Raji (cell line): ENCODE results near the gene B3GALT5.

Experiments used
- POLR2A ChIP-seq: IDR thresholded peaks from 2 replicates; pipeline ENCODE4 v1.6.1; 2011; ENCODE audit warnings: low read depth, low read length, control low read depth; ENCODE audit not compliant: insufficient read depth

Gene B3GALT5, protein sequence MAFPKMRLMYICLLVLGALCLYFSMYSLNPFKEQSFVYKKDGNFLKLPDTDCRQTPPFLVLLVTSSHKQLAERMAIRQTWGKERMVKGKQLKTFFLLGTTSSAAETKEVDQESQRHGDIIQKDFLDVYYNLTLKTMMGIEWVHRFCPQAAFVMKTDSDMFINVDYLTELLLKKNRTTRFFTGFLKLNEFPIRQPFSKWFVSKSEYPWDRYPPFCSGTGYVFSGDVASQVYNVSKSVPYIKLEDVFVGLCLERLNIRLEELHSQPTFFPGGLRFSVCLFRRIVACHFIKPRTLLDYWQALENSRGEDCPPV

DNA sequence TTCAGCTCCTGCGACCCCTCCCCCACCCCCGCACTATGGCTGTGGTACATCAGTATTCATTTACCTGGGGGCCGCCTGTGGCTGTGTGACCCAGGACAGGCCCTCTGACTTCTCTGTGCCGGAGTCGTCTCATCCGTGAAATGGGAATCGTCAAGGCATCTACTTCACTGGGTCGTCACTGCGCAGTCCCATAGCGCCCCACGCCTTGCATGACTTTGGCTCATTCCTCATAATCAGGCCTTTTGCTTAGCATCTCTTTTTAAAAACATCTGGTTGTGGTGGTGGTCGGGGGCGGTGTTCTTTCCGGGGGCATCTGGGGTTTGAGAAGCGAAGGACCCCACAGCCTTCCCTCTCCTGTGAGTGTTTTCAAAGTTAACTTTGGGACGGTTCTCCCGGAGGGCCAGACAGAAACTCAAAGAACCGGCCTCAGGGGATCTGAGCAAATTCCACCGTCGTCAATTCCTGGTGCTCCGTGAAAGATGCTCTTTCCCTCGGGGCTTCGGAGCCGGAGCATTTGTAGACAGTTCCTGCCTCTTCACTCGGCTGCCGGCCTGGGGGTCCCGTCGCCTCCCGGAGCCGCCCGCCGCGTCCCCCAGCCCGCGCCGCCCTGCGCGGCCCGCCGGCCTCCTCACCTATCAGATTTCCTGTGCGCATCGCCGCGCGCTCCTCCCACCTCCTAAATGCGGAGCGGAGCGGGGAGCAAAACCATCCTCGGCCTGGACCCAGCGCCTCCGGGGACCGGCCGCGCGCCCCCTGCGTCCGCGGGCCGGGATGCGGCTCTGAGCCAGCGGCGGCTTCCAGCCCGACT, at the start of gene B3GALT5:
B3GALT5 (plus strand) TSS at position 708 of the 808 bp plus-strand sequence. CDS start 47,620 bp downstream, outside the sequence.
- TF ChIP-seq POLR2A = no peak

DNA sequence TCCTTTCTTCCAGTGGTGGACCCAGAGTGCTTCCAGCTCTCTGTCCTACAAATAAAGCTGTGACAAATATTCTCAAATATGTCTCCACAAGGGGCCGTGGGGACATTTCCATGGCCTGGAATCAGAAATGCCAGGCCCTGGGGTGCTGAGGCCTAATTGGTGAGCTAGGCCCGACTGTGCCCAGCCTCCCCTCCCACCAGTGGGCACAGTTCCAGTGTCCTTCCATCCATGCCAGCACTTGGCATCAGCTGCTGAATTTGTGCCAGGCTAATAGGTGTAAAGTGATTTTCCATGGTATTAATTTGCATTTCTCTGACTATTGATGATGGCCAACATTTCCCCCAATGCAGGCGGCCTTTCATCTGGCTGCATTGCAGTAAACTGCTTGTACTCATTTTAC, 48.5 kb upstream of the B3GALT5 start:
- no peak for TF ChIP-seq POLR2A

DNA sequence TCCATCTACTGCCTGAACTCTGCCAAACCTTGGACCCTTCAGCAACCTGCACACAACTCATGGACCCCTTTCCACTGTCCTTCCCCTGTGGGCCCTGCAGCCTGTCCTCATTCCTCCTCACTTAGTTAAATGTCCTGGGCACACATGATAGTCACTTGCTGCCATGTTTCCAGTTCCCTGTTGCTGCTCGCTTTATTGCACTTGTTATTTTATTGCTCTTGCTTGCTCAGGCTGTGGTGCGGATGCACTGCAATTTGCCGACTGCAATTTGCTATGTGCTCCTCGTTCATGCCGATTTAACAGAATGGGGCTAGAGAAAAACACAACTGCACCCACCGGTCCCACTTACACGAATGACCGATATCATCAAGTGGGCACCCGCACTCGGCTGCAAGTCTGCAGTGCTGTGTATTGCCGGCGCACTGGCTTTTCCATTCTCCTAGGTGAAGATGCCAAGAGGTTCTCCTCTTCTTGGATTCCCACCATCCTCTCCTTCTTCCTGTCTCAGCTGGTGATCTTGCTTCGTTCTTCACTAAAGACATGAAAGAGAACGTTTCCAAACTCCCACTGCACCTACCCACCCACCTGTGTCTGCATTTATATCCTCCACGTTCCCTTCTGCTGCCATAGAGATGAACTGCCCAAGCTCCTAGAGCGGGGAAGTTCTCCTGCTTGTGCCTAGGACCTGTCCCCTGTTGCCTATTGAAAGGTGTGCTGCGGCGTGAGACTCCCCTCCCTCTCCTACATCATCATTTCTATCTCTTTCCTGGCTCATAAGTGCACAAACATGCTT, 45.4 kb upstream of the B3GALT5 start:
- TF ChIP-seq POLR2A = no peak

DNA sequence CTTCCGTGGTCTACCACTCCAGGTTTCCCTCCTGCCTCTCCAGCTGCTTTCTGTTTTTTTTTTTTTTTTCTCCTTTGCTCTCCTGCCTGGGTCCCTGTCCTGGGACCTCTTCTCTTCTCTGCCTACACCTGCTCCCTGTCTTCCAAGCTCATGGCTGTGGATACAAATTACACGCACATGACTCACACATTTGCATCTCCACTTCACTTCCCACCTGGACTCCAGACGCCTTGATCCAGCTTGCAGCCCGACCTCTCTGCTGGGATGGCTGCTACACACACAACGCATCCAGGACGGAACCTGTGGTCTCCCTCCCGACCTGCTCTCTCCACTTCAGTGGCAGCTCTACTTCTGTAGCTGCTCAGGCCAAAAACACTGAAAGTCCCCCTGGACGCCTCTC, 44.4 kb upstream of the B3GALT5 start:
- no peak for TF ChIP-seq POLR2A

DNA sequence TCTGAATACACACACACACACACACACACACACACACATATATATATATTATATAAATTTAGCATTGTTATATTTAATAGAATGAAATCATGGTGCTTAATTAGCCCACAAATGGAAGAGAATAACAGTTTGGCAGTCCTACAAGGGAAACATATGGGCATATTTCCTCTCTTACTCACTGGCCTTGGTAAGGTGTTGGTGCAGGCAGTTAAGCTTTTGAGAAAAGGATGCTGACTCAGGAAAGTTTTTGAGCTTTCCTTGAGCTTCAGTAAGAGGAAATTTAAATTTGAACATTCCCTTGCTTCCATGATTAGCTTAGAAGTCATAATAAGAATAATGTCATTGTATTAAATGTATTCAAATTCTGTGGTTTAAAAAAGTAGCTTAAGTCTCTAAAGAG, 37.0 kb upstream of the B3GALT5 start:
- TF ChIP-seq POLR2A = no peak

DNA sequence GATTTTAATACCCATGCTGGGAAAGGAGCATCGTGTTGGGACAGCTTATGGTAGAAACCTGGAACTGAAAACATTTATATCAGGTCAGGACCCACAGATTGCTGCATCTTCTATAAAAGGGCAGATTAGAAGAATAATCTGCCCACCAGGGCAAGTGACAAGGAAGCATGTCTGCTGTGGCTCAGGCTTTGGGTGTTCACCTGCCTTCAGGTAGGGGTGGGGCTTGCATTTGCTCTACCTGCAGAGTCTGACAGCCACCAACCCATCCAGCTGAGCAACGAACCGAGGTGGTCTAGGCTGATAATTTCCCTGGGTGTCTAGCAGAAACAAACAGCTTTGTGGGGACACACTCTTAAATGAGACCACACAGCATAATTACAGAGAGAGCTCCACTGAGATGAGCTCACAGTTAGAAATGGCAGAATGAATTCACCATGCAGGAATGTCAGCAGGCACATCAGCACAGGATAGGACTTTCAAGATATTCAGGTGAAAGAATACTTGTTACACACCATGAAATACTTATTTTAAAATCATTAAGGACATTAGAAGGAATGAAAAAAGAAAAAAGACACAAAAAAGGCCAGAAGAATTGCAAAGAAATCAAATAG, 36.1 kb upstream of the B3GALT5 start:
- TF ChIP-seq POLR2A = no peak

DNA sequence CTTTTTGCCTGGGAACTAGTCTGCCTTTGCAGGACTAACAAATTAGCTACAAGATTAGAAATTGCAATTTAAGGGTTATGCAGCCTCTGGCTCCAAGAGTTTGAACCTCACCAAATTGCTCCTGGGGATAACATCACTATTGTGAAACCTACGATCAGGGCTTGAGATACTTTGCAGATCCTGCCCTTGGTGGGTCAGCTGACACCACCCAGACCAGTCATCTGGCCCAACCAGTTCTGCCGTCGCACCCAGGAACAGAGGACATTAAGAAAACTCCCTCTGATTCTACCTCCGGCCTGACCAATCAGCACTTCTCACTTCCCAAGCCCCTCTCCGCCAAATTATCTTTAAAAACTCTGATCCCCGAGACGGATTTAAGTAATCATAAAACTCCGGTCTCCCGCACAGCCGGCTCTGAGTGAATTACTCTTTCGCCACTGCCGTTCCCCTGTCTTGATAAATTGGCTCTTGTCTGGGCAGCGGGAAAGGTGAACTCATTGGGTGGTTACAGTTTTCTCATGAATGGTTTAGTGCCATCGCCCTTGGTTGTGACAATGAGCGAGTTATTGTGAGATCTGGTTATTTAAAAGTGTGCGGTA, 32.9 kb upstream of the B3GALT5 start:
- no peak for TF ChIP-seq POLR2A

DNA sequence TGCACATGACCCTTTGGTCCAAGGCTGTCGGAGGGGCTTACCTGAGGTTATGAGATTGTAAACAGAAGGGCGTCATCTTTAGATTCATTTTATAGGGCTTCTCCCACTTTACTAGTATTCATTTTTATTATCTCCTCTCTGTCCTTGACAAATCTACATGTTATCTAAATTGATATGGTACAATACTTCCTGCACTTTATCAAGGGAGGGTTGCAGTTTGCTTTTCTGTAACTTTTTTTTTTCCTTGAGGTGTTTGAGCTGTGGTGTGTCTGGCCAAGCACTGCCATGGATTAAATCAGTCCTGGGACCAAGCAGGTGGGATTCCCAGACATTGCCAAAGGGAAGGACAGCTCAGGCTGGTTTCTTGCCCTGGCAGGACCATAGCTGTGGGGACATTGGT, 32.0 kb upstream of the B3GALT5 start:
- no peak for TF ChIP-seq POLR2A

DNA sequence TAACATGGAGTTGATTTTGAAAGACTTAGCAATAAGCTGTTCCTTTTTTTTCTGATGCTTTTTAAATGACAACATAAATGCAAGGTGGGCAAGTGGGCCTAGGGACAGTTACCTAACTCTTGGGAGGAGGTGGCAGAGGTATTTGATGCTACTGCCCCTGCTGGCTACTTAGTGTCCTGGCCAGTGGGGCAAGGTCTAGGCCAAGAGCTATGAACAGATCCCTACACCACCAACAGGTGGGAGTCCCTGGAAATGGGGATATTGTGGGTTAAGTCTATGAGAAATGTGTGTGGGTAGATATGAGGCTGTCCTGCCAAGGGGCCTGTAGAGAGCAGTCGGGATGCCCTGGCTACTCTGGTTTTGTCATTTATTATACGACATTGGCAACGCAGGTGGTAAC, 31.3 kb upstream of the B3GALT5 start:
- no peak for TF ChIP-seq POLR2A

DNA sequence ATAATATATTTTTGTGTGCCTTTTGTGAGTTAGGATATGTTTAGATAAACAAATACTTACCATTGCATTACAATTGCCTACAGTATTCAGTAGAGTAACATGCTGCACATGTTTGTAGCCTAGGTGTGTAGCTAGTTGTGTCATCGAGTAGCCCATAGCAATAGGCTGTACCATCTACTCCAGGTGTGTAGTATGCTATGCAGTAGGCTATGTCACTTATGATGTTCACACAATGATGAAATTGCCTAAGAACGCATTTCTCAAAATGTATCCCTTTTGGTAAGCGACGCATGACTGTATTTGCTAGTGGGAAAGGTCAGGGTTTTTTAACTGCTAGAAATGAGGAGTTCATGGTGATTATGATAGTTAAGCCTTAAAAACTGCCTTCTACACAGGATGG, 30.0 kb upstream of the B3GALT5 start:
- TF ChIP-seq POLR2A = no peak

DNA sequence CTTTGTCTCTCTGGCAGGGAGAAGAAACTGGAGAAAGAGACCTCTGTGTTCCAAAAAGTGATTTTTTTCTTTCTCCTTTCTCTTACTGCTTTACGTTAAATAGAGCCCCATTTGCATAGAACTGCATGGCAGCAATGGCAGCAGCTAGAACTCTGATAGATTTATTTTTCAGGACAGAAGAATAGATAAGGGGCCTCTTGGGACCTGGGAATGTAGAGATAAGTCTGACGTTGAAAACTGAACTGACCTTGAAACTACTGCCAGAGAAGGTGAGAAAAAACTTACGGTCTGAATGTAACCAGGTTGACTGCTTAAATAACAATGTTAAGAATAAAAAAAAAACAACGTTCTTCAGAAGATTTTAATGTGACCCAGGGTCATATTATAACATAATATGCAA, 25.4 kb upstream of the B3GALT5 start:
- no peak for TF ChIP-seq POLR2A

DNA sequence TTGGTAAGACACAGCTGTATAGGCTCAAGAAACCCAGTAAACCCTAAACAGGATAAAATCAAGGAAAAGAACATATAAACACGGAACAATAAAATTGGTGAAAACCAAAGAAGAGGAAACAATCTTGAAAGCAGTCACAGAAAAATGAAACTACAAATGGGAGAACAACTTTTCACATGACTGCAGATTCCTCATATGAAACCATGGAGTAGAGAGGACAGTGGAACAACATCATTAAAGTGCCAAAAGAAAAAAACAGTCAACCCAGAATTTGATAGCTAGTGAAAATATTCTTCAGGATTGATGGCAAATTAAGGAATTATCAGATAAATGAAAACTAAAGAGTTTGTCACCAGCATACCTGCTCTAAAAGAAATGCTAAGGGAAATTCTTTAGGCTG, 23.9 kb upstream of the B3GALT5 start:
- no peak for TF ChIP-seq POLR2A

DNA sequence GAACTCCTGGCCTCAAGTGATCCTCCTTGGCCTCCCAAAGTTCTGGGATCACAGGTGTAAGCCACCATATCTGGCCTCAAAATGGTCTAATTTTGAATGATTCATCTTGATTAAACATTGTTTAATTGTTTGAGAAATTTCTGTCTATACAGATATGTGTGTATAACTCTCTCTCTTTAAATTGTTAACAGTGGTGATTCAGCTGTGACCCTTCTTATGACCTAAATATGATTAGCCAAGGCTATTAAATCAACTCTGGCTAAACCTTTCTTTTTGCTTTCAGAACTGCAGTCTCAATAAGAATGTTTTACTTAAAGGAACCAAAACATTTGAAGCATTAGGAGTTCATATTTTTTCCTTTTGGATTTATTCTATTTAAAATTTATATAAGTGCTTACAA, 19.2 kb upstream of the B3GALT5 start:
- TF ChIP-seq POLR2A = no peak

DNA sequence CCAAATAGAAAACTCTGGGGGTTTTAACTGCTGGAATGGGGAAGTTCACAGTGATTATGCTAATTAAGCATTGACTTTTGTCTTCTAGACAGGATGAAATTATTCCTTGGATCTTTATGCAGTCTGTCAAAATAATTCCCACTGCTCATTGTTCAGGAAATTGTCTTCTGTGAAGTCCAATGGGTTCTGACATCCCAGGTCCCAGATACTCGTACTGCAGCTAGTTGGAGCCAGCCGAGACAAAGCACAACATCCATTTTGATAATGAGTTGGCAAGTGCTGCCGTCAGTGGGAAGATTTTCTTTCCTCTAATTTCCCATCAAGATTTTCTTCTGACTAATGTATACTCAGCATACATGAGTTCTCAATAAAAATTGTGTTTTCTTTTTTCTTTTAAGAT, 17.3 kb upstream of the B3GALT5 start:
- no peak for TF ChIP-seq POLR2A

DNA sequence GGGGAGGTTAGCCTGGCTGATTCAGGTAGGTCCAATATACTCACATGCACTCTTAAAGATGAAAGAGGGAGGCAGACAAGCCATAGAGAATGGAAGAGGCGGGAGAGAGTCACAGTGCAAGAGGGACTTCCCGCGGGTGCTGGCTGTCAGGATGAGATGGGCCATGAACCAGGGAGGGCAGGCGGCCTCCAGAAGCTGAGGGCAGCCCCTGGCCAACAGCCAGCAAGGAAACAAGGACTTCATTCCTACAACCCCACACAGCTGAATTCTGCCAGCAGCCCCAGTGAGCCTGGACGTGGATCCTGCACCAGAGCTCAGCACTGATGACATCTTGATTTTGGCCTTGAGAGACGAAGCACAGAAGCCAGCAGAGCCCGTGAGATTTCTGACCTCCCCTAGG, 15.1 kb upstream of the B3GALT5 start:
- no peak for TF ChIP-seq POLR2A
